A673 (cell line): ENCODE measurements around the gene INSRR.

ENCODE experiments used
- EZH2 ChIP-seq: fragments of 200-600 bp; sonication (generic); IDR thresholded peaks from 2 replicates; pipeline ENCODE4 v1.6.1; 2017; ENCODE audit warnings: borderline replicate concordance, low read depth, mild to moderate bottlenecking, mixed read lengths, antibody characterized with exemption, low read length; ENCODE audit not compliant: poor library complexity, severe bottlenecking
- TF ChIP-seq, protein P1 (sequence below): fragments of 300-800, 200-600 bp; sonication (generic); conservative IDR thresholded peaks from 2 replicates; pipeline ENCODE4 v1.5.1; 2017; ENCODE audit warnings: low read depth, mild to moderate bottlenecking, antibody characterized with exemption, low read length, moderate library complexity, mixed read lengths

- TF ChIP-seq EZH2, result no peak
- TF ChIP-seq, protein P1, sequence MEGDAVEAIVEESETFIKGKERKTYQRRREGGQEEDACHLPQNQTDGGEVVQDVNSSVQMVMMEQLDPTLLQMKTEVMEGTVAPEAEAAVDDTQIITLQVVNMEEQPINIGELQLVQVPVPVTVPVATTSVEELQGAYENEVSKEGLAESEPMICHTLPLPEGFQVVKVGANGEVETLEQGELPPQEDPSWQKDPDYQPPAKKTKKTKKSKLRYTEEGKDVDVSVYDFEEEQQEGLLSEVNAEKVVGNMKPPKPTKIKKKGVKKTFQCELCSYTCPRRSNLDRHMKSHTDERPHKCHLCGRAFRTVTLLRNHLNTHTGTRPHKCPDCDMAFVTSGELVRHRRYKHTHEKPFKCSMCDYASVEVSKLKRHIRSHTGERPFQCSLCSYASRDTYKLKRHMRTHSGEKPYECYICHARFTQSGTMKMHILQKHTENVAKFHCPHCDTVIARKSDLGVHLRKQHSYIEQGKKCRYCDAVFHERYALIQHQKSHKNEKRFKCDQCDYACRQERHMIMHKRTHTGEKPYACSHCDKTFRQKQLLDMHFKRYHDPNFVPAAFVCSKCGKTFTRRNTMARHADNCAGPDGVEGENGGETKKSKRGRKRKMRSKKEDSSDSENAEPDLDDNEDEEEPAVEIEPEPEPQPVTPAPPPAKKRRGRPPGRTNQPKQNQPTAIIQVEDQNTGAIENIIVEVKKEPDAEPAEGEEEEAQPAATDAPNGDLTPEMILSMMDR, result no peak
Measured at GRCh38 chr1:156898971-156899664, 40.2 kb upstream of the INSRR start.
